WI38 (cell line): ENCODE data around the gene STK32A.

Source experiments
- H3K4me3 ChIP-seq: 2 replicates; pipeline ENCODE4 v1.5.1; 2011; ENCODE audit warnings: low read depth, mild to moderate bottlenecking, control low read depth, low read length
- TF ChIP-seq, protein P1 (sequence below): IDR thresholded peaks from 2 replicates; pipeline ENCODE4 v1.5.1; 2012; ENCODE audit warnings: low read depth, mild to moderate bottlenecking, control low read depth, low read length

The STK32A gene

GRCh38 chr5:147327421-147327820, 92.6 kb downstream of the STK32A start:
- H3K4me3 ChIP-seq = no peak overlapping the region
- TF ChIP-seq, protein P1, sequence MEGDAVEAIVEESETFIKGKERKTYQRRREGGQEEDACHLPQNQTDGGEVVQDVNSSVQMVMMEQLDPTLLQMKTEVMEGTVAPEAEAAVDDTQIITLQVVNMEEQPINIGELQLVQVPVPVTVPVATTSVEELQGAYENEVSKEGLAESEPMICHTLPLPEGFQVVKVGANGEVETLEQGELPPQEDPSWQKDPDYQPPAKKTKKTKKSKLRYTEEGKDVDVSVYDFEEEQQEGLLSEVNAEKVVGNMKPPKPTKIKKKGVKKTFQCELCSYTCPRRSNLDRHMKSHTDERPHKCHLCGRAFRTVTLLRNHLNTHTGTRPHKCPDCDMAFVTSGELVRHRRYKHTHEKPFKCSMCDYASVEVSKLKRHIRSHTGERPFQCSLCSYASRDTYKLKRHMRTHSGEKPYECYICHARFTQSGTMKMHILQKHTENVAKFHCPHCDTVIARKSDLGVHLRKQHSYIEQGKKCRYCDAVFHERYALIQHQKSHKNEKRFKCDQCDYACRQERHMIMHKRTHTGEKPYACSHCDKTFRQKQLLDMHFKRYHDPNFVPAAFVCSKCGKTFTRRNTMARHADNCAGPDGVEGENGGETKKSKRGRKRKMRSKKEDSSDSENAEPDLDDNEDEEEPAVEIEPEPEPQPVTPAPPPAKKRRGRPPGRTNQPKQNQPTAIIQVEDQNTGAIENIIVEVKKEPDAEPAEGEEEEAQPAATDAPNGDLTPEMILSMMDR = no peak

DNA sequence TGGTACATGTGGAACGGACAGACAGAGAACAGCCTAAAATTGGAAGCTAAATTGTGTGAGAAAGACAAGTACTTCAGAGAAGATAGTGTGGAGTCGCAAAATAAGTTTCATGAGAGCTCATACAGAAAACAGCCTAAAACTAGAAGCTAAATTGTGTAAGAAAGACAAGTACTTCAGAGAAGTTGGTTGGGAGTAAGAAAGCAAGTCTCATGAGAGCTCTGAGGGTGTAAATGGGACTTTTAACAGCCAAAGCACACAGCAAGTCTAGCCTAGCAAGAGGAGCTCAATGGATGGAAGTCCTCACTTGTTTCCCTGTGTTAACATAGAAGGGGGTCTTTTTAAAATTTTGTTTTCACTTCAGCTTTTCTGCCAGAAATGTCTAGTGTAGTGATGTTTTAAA, 93.1 kb downstream of the STK32A start:
- no peak overlapping the region for H3K4me3 ChIP-seq
- TF ChIP-seq, protein P1 = no peak

- TF ChIP-seq, protein P1 = no peak
These were observed 97.8 kb downstream of the STK32A start for GRCh38 chr5:147332658-147333057.

DNA sequence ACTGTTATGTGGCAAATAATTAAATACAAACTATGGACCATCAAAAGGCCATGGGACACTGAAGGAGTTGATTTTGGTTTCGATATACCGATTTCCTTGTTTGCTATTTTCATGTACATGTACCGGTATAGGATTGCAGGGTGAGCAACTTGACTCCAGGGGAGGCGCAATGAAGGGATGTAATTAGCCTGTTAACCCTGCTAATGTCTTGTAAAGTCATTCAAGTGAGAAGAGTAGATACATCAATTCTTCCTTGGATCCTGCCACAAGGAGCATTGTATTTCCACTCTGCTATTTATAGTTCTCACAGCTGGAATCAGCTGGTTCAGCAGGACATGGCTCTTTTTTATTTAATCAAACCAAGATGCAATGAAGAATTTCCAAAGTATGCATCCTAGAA, 102.0 kb downstream of the STK32A start:
- TF ChIP-seq, protein P1 = no peak
- no peak overlapping the region for H3K4me3 ChIP-seq

More at GRCh38 chr5:147332658-147333057, 97.8 kb downstream of the STK32A start:
- no peak overlapping the region for H3K4me3 ChIP-seq

DNA sequence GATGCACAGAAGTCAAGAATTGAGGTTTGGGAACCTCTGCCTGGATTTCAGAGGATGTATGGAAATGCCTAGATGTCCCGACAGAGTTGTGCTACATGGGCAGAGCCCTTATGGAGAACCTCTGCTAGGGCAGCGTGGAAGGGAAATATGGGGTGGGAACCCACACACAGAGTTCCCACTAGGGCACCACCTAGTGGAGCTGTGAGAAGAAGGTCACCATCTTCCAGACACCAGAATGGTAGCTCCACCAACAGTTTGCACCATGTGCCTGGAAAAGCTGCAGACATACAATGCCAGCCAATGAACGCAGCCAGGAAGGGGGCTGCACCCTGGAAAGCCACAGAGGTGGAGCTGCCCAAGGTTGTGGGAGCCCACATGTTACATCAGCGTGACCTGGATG, 104.5 kb downstream of the STK32A start:
- H3K4me3 ChIP-seq = no peak overlapping the region
- TF ChIP-seq, protein P1 = no peak

DNA sequence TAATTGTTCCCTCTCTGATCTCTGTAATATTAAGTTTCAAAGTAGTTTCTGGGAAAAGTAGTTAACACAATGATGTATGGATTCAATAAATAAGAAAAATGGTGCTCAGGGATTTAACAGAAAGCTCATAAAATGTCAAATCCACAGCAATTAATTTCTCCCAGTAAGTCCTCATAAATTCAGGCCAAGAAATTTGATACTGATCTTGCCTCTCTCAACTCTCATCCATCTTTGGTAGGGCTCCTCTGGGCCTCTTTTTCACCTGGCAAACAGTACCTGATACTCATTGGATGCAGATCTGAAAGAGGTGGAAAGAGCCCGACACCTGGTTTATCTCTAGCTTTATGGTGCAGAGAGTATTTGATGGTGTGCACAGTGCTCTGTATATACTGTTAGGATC, 106.1 kb downstream of the STK32A start:
- TF ChIP-seq, protein P1 = no peak
- H3K4me3 ChIP-seq = no peak overlapping the region

DNA sequence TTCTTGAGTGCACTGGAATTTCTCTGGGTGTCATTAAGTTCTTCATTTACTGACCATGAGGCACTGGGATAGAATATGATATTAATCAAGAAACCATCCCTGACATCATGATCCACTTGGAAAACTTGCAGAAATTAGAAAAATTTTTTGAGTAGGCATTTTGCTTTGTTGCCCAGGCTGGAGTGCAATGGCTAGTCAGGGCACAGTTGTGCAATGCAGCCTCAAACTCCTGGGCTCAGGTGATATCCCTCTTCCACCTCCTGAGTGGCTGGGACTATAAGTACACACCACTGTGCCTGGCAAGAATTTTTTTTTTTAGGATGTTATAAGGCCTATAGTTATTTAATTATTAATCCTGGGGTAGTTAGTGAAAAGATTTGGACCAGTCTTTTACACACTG, 106.5 kb downstream of the STK32A start:
- TF ChIP-seq, protein P1 = no peak
- H3K4me3 ChIP-seq = no peak overlapping the region
